ENCODE measurements around the gene GEN1.

GEN1 gene, protein sequence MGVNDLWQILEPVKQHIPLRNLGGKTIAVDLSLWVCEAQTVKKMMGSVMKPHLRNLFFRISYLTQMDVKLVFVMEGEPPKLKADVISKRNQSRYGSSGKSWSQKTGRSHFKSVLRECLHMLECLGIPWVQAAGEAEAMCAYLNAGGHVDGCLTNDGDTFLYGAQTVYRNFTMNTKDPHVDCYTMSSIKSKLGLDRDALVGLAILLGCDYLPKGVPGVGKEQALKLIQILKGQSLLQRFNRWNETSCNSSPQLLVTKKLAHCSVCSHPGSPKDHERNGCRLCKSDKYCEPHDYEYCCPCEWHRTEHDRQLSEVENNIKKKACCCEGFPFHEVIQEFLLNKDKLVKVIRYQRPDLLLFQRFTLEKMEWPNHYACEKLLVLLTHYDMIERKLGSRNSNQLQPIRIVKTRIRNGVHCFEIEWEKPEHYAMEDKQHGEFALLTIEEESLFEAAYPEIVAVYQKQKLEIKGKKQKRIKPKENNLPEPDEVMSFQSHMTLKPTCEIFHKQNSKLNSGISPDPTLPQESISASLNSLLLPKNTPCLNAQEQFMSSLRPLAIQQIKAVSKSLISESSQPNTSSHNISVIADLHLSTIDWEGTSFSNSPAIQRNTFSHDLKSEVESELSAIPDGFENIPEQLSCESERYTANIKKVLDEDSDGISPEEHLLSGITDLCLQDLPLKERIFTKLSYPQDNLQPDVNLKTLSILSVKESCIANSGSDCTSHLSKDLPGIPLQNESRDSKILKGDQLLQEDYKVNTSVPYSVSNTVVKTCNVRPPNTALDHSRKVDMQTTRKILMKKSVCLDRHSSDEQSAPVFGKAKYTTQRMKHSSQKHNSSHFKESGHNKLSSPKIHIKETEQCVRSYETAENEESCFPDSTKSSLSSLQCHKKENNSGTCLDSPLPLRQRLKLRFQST

DNA sequence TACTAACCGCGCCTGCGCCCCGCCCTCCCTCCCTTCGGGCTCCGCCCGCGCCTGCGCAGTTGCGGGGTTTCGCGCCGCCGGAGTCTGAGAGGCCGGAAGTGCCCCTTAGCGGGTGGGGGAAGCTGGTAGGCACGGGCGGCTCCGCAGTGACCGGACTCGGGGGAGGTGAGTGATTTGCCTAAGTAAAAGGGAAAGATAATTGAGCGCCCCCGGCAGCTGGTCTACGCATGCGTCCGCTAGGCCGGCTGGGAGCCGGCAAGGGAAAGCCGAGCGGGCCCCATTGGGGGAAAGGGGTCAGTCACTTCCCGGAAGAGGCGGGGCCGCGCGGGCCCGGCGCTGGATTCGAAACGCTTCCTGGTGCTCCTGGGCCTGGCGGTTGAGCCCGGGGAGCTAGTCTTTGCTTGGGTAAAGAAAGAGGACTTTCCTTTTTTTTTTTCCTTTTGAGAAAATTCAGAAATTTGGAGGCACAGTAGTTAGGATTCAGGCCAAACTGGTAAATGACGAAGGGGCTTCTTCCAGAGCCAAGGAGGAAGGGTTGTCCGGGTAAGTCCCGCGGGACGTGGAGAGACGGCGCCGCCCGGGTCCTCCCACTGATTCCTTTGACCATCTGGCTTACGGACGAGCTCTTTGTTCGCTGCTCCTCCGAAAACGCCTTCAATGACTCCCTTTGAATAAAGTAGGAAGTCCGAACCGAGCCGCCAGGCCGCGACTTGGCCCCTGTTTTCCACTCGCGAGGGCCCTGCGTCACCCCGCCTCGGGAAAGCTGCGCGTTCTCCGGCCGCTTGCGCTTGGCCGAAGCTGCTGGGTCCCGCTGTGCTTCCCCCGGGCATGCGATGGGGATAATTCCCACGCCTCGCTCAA, at the start of gene GEN1, which contains the start of gene SMC6:
Gene GEN1, plus strand, starts transcription at position 336 of the 861 bp plus-strand sequence. CDS start 5,806 bp downstream, outside the sequence.
Gene SMC6, minus strand, starts transcription at position 8 of the 861 bp plus-strand sequence. CDS start 7,864 bp downstream, outside the sequence.
- peak; percentile 88 to 92 for DNase-seq

DNA sequence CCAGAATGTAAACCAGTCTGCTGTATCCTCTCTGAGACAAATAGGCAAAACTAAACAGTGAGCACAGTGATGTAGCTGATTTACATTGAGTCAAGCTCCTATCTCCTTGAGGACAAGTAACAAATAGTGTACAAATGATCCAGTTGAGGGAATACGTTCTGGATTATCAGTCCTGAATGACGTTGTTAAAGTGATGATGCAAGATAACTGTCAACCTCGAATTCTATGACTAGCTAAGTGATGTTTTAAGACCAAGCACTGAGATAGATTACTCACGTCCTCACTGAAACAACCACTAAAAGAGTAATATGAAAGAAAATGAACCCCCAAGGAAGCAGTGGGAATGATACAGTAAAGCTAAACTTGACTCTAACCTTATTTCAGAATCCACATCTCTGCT, 47.1 kb upstream of the GEN1 start:
- no peak for DNase-seq

DNA sequence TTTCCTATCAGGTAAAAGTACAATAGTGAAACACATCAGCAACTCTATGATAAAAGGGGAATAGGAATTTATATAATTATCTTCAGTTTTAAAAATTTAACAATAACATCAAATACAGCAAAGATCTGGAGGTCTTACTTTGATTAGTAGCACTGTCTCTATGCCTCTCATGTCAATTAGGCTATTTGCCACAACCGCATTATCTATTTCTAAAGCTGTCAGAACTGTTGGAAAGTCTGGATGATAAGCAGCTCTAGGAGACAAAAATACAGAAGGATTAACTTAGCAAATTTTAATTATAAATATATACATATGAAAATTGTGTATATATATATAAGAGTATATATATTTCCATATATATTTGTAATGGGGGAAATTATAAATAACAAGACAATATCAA, 45.4 kb upstream of the GEN1 start:
- no peak for DNase-seq

DNA sequence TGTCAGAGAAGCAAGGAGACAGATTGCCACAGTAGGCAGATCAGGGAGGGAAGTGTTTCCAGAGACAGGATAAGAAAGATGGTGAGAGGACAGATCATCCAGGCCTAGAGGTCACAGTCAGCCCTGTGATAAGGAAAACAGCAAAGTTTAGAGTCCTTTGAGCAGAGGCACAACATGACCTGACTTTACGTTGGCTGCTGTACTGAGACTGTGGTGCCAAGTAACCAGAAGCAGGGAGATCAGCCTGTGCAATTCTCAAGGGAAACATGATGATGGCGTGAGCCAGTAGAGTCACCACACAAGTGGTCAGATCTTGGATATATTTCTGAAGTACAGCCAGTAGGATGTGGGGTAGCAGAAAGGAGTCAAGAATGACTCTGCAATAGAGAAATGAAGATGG, 44.0 kb upstream of the GEN1 start:
- no peak for DNase-seq

DNA sequence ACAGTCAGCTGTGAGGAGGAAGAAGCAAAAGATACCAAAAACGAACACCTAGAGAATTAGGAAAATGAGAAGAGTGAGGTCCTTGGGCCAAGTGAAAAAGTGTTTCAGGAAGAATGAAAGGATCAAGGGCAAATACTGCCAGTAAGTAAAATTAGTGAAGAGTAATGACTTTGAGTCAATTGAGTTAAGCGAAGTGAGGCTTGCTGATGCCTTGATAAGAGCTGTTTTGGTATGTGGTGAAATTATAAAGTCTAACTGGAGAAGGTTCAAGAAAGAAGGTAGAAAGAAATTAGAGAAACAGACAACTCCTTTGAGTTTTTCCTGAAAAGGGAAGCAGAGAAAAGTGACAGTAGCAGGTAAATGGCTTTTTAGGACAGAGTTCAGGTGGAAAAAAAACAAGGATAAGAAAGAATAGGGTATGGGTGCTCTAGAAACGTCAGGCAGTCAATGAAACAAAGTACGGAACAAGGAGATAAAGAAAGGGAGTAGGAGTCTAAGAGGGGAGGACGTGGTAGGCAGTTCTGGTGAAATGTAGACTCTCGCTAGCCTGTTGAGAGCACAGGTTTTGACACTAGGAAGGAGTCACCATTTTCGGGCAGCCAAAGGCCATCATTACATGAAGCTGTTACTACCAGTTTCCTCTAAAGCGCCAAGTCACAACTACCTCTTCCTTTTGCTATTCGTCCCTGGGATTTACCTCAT, 43.2 kb upstream of the GEN1 start:
- no peak for DNase-seq

DNA sequence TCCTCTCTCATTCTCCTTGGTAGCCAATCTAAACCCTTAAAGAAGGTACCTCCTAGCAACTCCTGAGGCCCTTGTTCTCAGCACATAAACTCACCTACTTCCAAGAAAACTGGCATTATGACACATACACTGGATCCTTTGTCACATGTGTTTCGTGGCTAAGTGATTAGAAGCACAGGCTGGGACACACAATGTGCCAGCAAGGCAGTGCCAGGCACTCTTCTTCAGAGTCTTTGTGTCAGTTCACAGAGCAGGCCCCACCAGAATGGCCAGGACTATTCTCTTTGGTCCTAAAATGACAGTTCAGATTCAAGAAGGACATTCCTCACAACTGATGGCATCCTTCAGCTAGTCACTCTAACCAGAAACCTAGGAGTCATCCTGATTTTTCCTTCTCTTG, 40.6 kb upstream of the GEN1 start:
- no peak for DNase-seq

DNA sequence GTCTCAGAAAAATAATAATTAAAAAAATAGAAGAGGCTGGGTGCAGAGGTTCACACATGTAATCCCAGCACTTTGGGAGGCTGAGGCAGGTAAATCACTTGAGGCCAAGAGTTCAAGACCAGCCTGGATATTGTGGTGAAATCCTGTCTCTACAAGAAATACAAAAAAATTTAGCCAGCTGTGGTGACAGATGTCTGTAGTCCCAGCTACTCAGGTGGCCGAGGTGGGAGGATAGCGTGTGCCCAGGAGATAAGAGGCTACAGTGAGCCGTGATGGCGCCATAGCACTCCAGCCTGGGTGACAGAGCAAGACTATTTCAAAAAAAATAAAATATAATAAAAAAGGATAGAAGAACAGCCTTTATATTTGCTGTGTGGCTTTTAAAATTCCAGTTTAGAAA, 36.3 kb upstream of the GEN1 start:
- no peak for DNase-seq

DNA sequence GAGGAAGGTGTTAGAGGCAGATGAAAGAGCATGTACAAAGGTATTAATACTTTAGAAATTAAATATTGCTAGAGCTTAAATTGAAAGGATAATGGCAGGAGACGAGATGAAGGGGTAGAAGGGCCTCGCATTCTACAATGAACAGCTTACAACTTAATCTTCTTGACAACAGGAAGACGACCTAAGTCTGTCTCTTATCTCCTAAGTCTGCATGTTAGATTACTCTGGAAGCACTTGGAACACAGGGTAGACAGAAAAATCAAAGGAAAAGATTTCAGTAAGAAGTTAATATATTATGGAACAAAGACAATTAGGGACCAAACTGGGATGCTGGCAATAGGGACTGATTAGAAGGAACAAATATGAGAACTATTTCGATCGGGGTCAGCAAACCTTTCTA, 35.2 kb upstream of the GEN1 start:
- DNase-seq: no peak

DNA sequence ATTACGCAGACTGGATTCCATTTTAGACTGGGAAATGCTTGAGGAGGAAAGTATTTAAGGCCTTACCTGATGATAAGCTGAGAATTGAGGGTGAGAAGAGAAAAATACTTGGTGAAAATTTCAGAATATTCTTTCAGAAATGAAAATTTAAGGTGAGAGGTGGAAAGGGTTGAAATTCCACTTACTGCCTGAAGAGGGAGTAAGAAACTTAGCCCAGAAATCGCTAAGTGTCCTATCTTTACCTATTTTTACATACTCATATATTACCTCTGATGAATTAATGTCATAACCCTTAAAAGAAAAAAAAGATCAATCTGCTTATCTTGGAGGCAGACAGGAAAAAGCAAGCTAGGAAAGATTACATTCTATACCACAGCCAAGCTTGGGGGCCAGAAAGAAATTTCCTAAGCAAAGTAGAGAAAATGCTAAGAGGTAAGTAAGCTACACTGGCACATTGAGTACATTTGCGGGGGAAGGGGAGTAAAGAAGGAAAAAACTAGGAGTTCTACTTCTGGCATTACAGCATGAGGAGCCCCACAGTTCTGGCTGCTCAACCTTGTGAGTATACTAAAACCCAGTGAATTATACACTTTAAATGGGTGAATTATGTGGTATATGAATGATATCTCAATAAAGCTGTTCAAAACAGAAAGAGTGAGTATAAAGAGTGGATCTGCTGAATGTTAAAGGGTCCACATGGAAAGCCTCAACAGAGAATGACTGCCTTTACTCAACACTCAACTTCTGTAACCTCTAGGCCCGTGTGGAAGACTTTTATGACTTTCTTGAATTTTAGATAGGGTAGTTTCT, 34.2 kb upstream of the GEN1 start:
- no peak for DNase-seq

DNA sequence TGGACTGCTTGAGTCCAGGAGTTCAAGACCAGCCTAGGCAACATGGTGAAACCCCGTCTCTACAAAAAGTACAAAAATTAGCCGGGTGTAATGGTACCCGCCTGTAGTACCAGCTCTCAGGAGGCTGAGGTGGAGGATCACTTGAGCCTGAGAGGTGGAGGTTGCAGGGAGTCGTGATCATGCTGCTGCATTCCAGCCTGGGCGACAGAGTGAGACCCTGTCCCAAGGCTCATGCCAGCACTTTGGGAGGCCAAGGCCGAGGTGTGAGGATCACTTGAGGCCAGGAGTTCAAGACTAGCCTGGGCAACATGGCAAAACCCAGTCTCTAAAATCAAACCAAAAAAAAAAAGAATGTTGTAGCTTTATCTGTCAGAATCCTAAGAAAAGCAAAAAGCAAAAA, 25.7 kb upstream of the GEN1 start:
- no peak for DNase-seq

DNA sequence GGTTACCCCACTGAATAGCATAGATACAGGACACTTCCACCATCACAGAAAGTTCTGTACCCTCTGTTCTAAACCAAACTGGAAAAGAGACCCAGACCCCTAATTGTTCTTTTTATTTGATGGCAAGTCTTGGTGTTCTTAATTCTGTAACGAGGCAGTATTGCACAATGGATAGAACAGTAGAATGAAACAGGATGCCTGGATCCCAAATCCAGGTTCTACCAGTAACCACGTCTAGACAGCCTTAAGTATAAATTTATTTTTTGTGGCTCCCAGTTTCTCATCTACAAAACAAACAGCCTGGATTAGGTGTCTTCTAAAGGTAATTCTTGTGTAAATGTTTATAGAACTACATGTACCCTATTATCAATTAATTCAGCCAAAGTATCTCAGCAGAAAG, 24.1 kb upstream of the GEN1 start:
- DNase-seq: no peak

DNA sequence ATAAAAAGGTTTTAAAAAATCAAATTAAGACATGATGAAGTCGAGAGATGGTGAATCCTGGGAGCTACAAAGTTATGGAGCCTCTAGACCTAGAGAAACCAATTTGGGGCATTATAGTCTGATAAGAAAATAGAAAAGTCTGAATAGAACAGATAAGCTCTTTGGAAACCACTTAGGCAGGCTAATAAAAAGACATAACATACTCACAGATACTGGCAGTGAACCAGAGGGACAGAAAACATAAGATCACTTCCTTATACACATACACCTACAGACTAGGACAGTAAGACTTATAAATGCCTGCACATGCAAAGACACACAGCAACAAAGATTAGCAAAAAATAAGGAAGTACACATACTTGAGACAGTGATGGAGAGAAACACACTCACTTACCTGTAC, 20.3 kb upstream of the GEN1 start:
- no peak for DNase-seq

DNA sequence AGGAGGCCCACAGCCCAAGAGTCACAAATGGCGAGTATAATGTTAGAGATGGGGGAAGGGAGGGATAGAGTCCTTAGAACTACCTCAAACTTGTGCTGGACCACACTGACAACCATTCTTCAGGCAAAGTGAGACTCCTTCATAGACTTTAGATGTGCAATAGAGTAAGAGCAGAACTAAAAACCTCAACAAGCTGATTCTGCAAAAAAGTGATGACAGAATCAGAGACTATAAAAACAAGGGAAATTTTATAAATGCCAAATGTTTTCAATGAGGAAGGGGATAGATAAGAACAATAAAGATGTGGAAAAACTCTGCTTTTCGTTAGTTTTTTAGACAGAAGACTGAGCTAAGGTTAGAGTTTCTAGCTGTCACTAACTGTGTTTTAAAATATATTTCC, 18.1 kb upstream of the GEN1 start:
- no peak for DNase-seq

DNA sequence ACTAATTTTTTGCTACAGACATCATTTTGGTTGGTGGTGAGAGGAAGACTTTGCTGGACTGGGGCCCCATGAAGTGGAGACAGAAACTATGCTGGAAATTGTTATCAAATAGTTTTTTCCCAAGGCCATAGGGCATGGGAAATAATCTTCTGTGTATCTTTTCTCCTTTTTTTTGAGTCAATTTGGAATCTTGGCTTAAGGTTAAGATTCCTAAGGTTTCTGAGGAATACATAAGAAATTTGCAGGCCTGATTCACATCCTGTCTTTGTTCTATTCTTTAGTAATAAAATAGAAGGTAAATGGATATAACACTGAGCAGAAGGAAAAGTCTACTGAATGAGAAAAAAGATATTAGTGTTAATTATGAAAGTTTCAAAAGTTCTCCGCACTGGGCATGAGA, 16.9 kb upstream of the GEN1 start:
- DNase-seq: no peak

DNA sequence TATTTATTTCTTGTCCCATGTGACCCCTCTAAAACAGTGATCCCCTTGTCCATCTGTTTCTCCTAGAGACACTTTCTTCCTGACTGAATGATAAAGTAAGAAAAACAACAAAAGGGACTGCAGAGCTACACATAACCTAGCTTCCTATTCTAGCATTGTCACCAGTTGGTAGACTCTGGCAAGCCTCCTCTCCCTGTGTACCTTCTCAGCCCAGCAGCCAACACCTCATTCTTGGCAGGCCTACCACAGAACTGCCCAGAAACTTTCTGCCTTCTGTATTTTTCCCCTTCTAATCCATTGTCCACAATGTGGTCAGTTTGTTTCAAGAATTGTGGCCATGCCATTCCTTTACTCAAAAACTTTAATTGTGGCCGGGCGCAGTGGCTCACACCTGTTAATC, 13.7 kb upstream of the GEN1 start:
- no peak for DNase-seq

DNA sequence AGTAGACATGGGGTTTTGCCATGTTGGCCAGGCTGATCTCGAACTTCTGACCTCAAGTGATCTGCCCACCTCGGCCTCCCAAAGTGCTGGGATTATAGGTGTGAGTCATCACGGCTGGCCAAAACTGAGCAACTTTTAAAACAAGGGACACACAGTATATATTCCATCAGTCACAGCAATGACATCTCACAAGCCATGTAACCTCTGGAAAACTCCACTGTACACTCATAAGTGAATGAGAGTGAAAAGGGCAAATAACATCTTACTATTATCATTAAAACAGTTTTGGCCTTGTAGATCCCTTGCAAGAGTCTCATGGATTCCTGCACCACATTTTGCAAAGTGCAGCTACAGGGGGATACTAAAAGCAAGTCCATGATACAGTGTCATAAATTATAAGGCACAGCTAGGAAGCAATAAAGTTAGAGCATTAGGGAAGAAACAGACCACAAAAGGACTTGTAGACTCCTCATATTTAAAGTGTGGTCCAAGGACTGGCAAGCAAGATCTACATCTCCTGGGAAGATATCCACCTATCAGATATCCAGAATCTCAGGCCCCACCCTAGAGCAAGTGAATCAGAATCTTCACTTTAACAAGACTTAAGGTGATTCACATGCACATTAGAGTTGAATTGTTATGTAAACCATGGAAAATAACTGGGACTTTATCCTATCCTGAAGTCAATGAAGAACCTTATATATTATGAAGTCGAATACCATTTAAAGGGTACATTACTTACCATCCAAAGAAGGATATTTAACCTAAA, 6.1 kb upstream of the GEN1 start:
- DNase-seq: no peak

DNA sequence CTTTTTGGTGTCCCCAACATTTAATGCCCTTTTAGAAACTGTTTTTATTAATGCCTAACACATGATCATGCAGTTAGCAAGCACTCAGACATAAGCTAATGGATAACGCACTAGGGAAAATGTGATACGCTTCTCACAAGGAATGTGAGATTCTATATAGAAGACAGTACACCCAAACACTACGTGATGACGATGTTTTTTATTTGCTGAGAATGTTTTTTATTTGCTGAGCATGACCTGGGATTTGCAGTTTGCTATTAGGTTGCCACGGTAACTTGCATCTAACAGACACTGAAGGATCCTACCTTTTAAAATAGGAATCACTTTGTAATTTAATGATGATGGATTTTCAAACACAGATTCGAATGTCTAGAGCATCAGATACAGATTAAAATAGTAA, 5.2 kb upstream of the GEN1 start:
- DNase-seq: no peak

DNA sequence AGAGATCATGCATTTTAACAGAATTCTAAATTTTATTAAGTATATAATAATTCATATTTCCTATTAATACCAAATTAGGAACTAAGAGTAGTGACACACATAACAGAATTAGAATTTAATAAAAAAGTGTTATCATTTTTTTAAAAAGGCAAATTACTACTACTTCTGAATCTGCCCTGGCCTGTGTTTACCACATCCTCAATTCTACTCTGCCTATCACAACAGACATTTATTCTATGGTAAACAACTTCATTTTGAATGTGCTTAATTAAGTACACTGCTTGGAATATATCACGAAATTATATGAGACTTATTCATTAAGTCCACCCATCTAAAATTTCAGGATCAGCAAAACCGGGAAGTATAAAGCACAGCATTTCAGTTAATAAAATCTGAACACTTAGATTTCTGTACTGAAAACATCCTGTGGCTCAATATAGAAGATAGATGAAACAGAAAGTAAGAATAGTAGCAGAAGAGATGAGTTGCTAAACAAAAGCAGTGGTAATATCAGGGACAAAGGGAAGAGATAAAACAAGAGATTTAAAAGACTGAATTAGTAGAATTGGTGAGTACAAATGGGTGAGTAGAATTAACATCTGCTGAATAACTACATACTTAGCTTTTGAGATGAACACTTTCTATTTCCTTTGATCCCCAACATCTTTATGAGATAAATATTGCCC, 4.0 kb upstream of the GEN1 start:
- DNase-seq: no peak

DNA sequence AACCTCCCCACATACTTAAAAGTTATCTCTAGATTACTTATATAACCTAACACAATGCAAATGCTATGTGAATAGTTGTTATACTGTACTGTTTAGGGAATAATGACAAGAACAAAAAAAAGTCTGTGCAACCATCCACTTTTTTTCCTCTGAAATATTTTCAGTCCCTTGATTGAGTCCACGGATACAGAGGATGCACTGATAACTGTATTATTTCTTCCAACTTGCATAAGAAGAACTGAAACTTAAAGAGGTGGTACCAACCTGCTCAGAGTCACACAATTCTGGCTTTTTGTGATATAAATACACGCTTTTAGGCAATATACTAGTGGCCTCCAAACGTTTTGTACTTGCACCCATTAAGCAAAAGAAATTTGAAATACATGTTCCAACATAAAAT, 1.7 kb upstream of the GEN1 start:
- no peak for DNase-seq
